Stomach (tissue), 4 donors: ENCODE measurements around the gene ATP11A.

Experiments
- CTCF ChIP-seq, 7 experiments: fragments of 450-650 bp in 4 of 7; fragments of 200-600 bp in 3 of 7; sonication (generic) in 3 of 7; IDR thresholded peaks; one replicate each; pipeline ENCODE4 v1.5.1; 2016 to 2019; ENCODE audit warnings: antibody characterized with exemption in 7 of 7, control low read depth in 2 of 7, mild to moderate bottlenecking in 1 of 7
- POLR2A ChIP-seq, 4 donors: fragments of 450-650 bp; IDR thresholded peaks; one replicate each; pipeline ENCODE4 v1.6.1; 2016; ENCODE audit warnings: antibody characterized with exemption in 4 of 4, control low read depth in 2 of 4, mild to moderate bottlenecking in 1 of 4, moderate library complexity in 1 of 4

- TF ChIP-seq CTCF (IDR thresholded peaks at IDR 0.05) (no peak), POLR2A (IDR thresholded peaks at IDR 0.05) (no peak)
These were observed 125.2 kb downstream of the ATP11A start for GRCh38 chr13:112814905-112815585.
